Panc1 (cell line): ENCODE results near the gene ADAD2. TPM values are rescaled to one million over a fixed set of nuclear protein-coding genes. Genes with fewer than 3 reads are reported as not detected.

ENCODE experiments used
- ATAC-seq: fragments of 200-7000 bp; cut with Tn5 transposase; 2 replicates; pipeline ENCODE4 v1.9.1; 2020; ENCODE audit warnings: mild to moderate bottlenecking, moderate library complexity
- BruUV-seq: library from RNA; stranded (reverse); fragments of 400-500 nt; replicated peaks from 2 replicates; lab custom pipeline; 2021; lab: Mats Ljungman, UMichigan
- CTCF ChIA-PET: fragments of 300-600 bp; sonication (Branson Sonifier 250); formaldehyde crosslinking; loops from one replicate; lab custom pipeline; 2022; ENCODE audit warnings: antibody characterized with exemption; lab: Charles Lee
- POLR2A ChIA-PET: fragments of 300-600 bp; sonication (Branson Sonifier 250); formaldehyde crosslinking; loops from one replicate; lab custom pipeline; 2022; ENCODE audit warnings: antibody characterized with exemption; lab: Charles Lee
- DNase-seq: peaks from one replicate; pipeline ENCODE4 v3.0.0-alpha.2; 2010; ENCODE audit warnings: low read depth, low spot score
- H3K27ac ChIP-seq: 2 replicates; pipeline ENCODE4 v1.5.1; 2011; ENCODE audit warnings: mild to moderate bottlenecking, low read length, inconsistent platforms
- H3K27me3 ChIP-seq: fragments of 200-500 bp; sonication (Bioruptor generic); 2 replicates; pipeline ENCODE4 v1.6.0; 2014; ENCODE audit warnings: low read length, inconsistent platforms; ENCODE audit not compliant: control insufficient read depth, insufficient read depth
- H3K36me3 ChIP-seq: fragments of 200-500 bp; sonication (Bioruptor generic); 2 replicates; pipeline ENCODE4 v1.5.1; 2014; ENCODE audit warnings: inconsistent platforms, mild to moderate bottlenecking, low read length, moderate library complexity; ENCODE audit not compliant: control insufficient read depth, insufficient read depth
- H3K4me1 ChIP-seq: 2 replicates; pipeline ENCODE4 v1.5.1; 2011; ENCODE audit warnings: inconsistent platforms, mild to moderate bottlenecking, low read length, moderate library complexity; ENCODE audit not compliant: control insufficient read depth, insufficient read depth
- H3K4me3 ChIP-seq, 2 experiments: 2 replicates each; pipeline ENCODE4 v1.5.1; 2011 to 2012; ENCODE audit warnings: low read depth in 2 of 2, low read length in 2 of 2, mild to moderate bottlenecking in 2 of 2, inconsistent platforms in 1 of 2, moderate library complexity in 1 of 2
- H3K9me3 ChIP-seq: fragments of 200-500 bp; sonication (Bioruptor generic); 2 replicates; pipeline ENCODE4 v1.5.1; 2014; ENCODE audit warnings: low read depth, mild to moderate bottlenecking, inconsistent platforms, low read length, moderate library complexity; ENCODE audit not compliant: control insufficient read depth, insufficient read depth
- CTCF ChIP-seq: fragments of 450-650 bp; IDR thresholded peaks from 2 replicates; pipeline ENCODE4 v1.5.1; 2017; ENCODE audit warnings: mild to moderate bottlenecking
- POLR2AphosphoS5 ChIP-seq: IDR thresholded peaks from 2 replicates; pipeline ENCODE4 v1.6.1; 2012; ENCODE audit warnings: mild to moderate bottlenecking, low read depth, low read length, moderate library complexity
- REST ChIP-seq, 2 experiments: IDR thresholded peaks; 2 replicates each; pipeline ENCODE4 v1.6.1; 2011 to 2012; ENCODE audit warnings: low read depth in 2 of 2, control low read depth in 1 of 2, low read length in 1 of 2, mild to moderate bottlenecking in 1 of 2, moderate library complexity in 1 of 2; ENCODE audit not compliant: insufficient read depth in 1 of 2
- SIN3A ChIP-seq: IDR thresholded peaks from 2 replicates; pipeline ENCODE4 v1.6.1; 2012; ENCODE audit warnings: low read depth, mild to moderate bottlenecking, low read length, moderate library complexity, borderline replicate concordance; ENCODE audit not compliant: insufficient read depth
- TCF7L2 ChIP-seq: IDR thresholded peaks from 2 replicates; pipeline ENCODE4 v1.6.1; 2011; ENCODE audit warnings: mild to moderate bottlenecking, low read depth, low read length, inconsistent platforms
- in situ Hi-C: cut with HindIII; loops from 2 replicates; pipeline ENCODE4 v1.10.0; 2016; ENCODE audit warnings: low sequenced_read_pairs, low pct_unique_long_range_greater_than_20kb
- intact Hi-C: fragments of 100-400 bp; cut with micrococcal nuclease; formaldehyde crosslinking; loops from one replicate; pipeline ENCODE4 v1.10.0; 2022; ENCODE audit not compliant: unreplicated experiment
- total RNA-seq: library from RNA; stranded (reverse); gene quantifications from one replicate; pipeline ENCODE4 v1.2.1, GENCODE V29; 2021; ENCODE audit not compliant: unreplicated experiment

The ADAD2 gene
- total RNA-seq, 1 experiment from 2014 or later = not detected

- H3K4me3 ChIP-seq = no peak overlapping the region
- H3K27me3 ChIP-seq = 0 out of 2 replicates have a peak, but pooled peaks cover 3% of the 10 kb centered on the region
- TF ChIP-seq TCF7L2 = no peak
- no peak for TF ChIP-seq SIN3A
- no peak for TF ChIP-seq CTCF
- no peak for TF ChIP-seq POLR2AphosphoS5
- no peak for TF ChIP-seq REST (IDR thresholded peaks at IDR 0.05; ENCODE audit: insufficient read depth in 1 of 2, low read depth in 2 of 2, low read length in 1 of 2)
- ChIA-PET POLR2A (no interaction called here), CTCF (no interaction called here)
- no peaks in the 10 kb centered on the region; the same call in 1 of the 2 replicates for H3K4me1 ChIP-seq
- ATAC-seq (no peak), DNase-seq (no peak)
- BruUV-seq = no TSS peak
- no peaks in the 10 kb centered on the region for H3K36me3 ChIP-seq
- in situ Hi-C loops = no loop called here
- H3K9me3 ChIP-seq = no peaks in the 10 kb centered on the region
- intact Hi-C loops = no loop called here
- no peak overlapping the region for H3K27ac ChIP-seq
Observed at GRCh38 chr16:84161037-84161436, 29.9 kb upstream of the ADAD2 start.

- Histone ChIP-seq H3K4me1 (no peaks in the 10 kb centered on the region; the same call in 1 of the 2 replicates), H3K27me3 (0 out of 2 replicates have a peak, but pooled peaks cover 3% of the 10 kb centered on the region), H3K27ac (no peak overlapping the region), H3K9me3 (no peaks in the 10 kb centered on the region), H3K4me3 (no peak overlapping the region), H3K36me3 (no peaks in the 10 kb centered on the region)
- intact Hi-C loops (no loop called here), in situ Hi-C loops (no loop called here)
- no peak for ATAC-seq
- ChIA-PET POLR2A (no interaction called here), CTCF (no interaction called here)
- BruUV-seq = no TSS peak
- TF ChIP-seq CTCF (no peak), TCF7L2 (no peak), SIN3A (no peak), POLR2AphosphoS5 (no peak), REST (IDR thresholded peaks at IDR 0.05; ENCODE audit: insufficient read depth in 1 of 2, low read depth in 2 of 2, low read length in 1 of 2) (no peak)
- no peak for DNase-seq
Observed at GRCh38 chr16:84161801-84162200, 29.2 kb upstream of the ADAD2 start.
